Measurements from ENCODE around the gene OR52M1. TPM values are rescaled to one million over a fixed set of nuclear protein-coding genes. Genes with fewer than 3 reads are reported as not detected.

Gene OR52M1
- total RNA-seq, 1 donor from 2014 or later, result not detected

- no peak for TF ChIP-seq CTCF (IDR thresholded peaks at IDR 0.05)
- H3K27ac ChIP-seq, result no peak overlapping the region
- intact Hi-C loops (cut with DNase I), result no loop called here
- DNase-seq (no peak), ATAC-seq (peak; percentile 76)
- no peak overlapping the region for H3K4me3 ChIP-seq
- H3K36me3 ChIP-seq, result no peaks in the 10 kb centered on the region
- H3K4me1 ChIP-seq, result no peaks in the 10 kb centered on the region
- no peaks in the 10 kb centered on the region for H3K27me3 ChIP-seq
- H3K9me3 ChIP-seq, result no peaks in the 10 kb centered on the region
These were observed 33.4 kb upstream of the OR52M1 start for GRCh38 chr11:4511282-4512245.

GRCh38 chr11:4514196-4514595 is 30.8 kb upstream of the OR52M1 start:
- Histone ChIP-seq H3K27me3 (no peaks in the 10 kb centered on the region), H3K9me3 (no peaks in the 10 kb centered on the region), H3K27ac (no peak overlapping the region), H3K36me3 (no peaks in the 10 kb centered on the region), H3K4me3 (no peak overlapping the region), H3K4me1 (no peaks in the 10 kb centered on the region)
- no peak for DNase-seq
- no peak for TF ChIP-seq CTCF (IDR thresholded peaks at IDR 0.05)
- ATAC-seq, result no peak
- intact Hi-C loops (cut with DNase I), result no loop called here

- H3K27me3 ChIP-seq, result no peaks in the 10 kb centered on the region
- no peaks in the 10 kb centered on the region for H3K9me3 ChIP-seq
- no peak overlapping the region for H3K27ac ChIP-seq
- intact Hi-C loops (cut with DNase I), result no loop called here
- TF ChIP-seq CTCF (IDR thresholded peaks at IDR 0.05), result no peak
- H3K4me1 ChIP-seq, result no peaks in the 10 kb centered on the region
- no peak for DNase-seq
- no peak for ATAC-seq
- H3K4me3 ChIP-seq, result no peak overlapping the region
- H3K36me3 ChIP-seq, result no peaks in the 10 kb centered on the region
These were observed 22.7 kb upstream of the OR52M1 start for GRCh38 chr11:4522339-4522738.

- no peaks in the 10 kb centered on the region for H3K27me3 ChIP-seq
- no peak overlapping the region for H3K4me3 ChIP-seq
- no peaks in the 10 kb centered on the region for H3K4me1 ChIP-seq
- ATAC-seq (no peak), DNase-seq (no peak)
- H3K9me3 ChIP-seq, result no peaks in the 10 kb centered on the region
- no peak for TF ChIP-seq CTCF (IDR thresholded peaks at IDR 0.05)
- intact Hi-C loops (cut with DNase I), result no loop called here
- no peaks in the 10 kb centered on the region for H3K36me3 ChIP-seq
- no peak overlapping the region for H3K27ac ChIP-seq
These were observed 22.2 kb upstream of the OR52M1 start for GRCh38 chr11:4522752-4523151.

- Histone ChIP-seq H3K4me3 (no peak overlapping the region), H3K9me3 (no peaks in the 10 kb centered on the region), H3K36me3 (no peaks in the 10 kb centered on the region), H3K27me3 (no peaks in the 10 kb centered on the region), H3K27ac (no peak overlapping the region), H3K4me1 (no peaks in the 10 kb centered on the region)
- intact Hi-C loops (cut with DNase I), result no loop called here
- TF ChIP-seq CTCF (IDR thresholded peaks at IDR 0.05), result no peak
- DNase-seq (no peak), ATAC-seq (no peak)
These were observed 21.3 kb upstream of the OR52M1 start for GRCh38 chr11:4523666-4524065.

All from upper lobe of right lung (tissue), 1 donor.